Fibroblast of lung (primary cell): ENCODE measurements around the gene LTBP1.

ENCODE experiments used
- EZH2 ChIP-seq: IDR thresholded peaks from 2 replicates; pipeline ENCODE4 v1.5.1; 2012; ENCODE audit warnings: low read length, control low read depth, mild to moderate bottlenecking; ENCODE audit errors: missing control alignments
- TF ChIP-seq, protein P1 (sequence below), 2 donors: IDR thresholded peaks in 1 of 2; conservative IDR thresholded peaks in 1 of 2; 1 replicate in 1 of 2; 2 replicates in 1 of 2; pipeline ENCODE4 v1.5.1; 2011 to 2012; ENCODE audit warnings: low read length in 2 of 2, control low read depth in 1 of 2, inconsistent platforms in 1 of 2, low read depth in 1 of 2, mild to moderate bottlenecking in 1 of 2

DNA sequence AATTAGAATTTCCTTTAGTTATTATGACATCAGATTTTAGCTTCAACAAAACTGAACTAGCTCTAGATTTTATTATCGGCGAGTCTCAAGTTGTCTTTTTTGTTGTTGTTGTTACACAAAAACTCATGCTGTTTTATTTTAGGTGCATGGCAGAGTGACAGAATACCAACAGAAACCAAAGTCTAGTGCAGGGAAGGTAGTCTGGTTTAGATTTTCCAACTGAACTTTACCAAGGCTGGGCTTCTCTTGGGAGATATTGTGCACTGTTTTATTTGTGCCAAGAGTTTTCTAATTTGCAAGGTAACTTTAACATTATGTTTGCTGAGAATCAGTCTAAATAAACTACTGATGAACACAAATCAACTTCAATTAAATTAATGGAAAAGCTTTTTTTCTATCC, 486.1 kb downstream of the LTBP1 start:
- no peak for TF ChIP-seq EZH2
- TF ChIP-seq, protein P1, sequence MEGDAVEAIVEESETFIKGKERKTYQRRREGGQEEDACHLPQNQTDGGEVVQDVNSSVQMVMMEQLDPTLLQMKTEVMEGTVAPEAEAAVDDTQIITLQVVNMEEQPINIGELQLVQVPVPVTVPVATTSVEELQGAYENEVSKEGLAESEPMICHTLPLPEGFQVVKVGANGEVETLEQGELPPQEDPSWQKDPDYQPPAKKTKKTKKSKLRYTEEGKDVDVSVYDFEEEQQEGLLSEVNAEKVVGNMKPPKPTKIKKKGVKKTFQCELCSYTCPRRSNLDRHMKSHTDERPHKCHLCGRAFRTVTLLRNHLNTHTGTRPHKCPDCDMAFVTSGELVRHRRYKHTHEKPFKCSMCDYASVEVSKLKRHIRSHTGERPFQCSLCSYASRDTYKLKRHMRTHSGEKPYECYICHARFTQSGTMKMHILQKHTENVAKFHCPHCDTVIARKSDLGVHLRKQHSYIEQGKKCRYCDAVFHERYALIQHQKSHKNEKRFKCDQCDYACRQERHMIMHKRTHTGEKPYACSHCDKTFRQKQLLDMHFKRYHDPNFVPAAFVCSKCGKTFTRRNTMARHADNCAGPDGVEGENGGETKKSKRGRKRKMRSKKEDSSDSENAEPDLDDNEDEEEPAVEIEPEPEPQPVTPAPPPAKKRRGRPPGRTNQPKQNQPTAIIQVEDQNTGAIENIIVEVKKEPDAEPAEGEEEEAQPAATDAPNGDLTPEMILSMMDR (conservative IDR thresholded peaks at IDR 0.05 in 1 of 2, IDR thresholded peaks at IDR 0.05 in 1 of 2; ENCODE audit: low read depth in 1 of 2, low read length in 2 of 2): no peak
